Measurements from ENCODE around the gene CXCL16. TPM values are rescaled to one million over a fixed set of nuclear protein-coding genes. Genes with fewer than 3 reads are reported as not detected.

CXCL16 gene
- total and polyA plus RNA-seq, 2 of the 13 experiments (the other 11 are each of a cell fraction or from before 2014, with no cell fraction given): 9.4 to 101 TPM

- TF ChIP-seq ZNF597 (CRISPR knock-in tag; IDR thresholded peaks at IDR 0.05) (no peak), MIER2 (CRISPR knock-in tag; IDR thresholded peaks at IDR 0.05) (no peak), ZNF737 (CRISPR knock-in tag; IDR thresholded peaks at IDR 0.05; ENCODE audit: borderline replicate concordance) (0 out of 2 replicates have a peak, but pooled peaks have one; percentile 16), TEAD3 (CRISPR knock-in tag; optimal IDR thresholded peaks at IDR 0.05; ENCODE audit: borderline replicate concordance) (peak; percentile 67), AHR (CRISPR knock-in tag; IDR thresholded peaks at IDR 0.05) (no peak), RERE (CRISPR knock-in tag; IDR thresholded peaks at IDR 0.05; ENCODE audit: low read depth) (peak; percentile 44; the same call in 1 of the 2 replicates), NFE2L1 (CRISPR knock-in tag; IDR thresholded peaks at IDR 0.05; ENCODE audit: borderline replicate concordance) (no peak), ZNF619 (CRISPR knock-in tag; IDR thresholded peaks at IDR 0.05) (no peak)
- TF ChIP-seq, protein P1, sequence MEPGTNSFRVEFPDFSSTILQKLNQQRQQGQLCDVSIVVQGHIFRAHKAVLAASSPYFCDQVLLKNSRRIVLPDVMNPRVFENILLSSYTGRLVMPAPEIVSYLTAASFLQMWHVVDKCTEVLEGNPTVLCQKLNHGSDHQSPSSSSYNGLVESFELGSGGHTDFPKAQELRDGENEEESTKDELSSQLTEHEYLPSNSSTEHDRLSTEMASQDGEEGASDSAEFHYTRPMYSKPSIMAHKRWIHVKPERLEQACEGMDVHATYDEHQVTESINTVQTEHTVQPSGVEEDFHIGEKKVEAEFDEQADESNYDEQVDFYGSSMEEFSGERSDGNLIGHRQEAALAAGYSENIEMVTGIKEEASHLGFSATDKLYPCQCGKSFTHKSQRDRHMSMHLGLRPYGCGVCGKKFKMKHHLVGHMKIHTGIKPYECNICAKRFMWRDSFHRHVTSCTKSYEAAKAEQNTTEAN (CRISPR knock-in tag; conservative IDR thresholded peaks at IDR 0.05): no peak
- TF ChIP-seq, protein P2, sequence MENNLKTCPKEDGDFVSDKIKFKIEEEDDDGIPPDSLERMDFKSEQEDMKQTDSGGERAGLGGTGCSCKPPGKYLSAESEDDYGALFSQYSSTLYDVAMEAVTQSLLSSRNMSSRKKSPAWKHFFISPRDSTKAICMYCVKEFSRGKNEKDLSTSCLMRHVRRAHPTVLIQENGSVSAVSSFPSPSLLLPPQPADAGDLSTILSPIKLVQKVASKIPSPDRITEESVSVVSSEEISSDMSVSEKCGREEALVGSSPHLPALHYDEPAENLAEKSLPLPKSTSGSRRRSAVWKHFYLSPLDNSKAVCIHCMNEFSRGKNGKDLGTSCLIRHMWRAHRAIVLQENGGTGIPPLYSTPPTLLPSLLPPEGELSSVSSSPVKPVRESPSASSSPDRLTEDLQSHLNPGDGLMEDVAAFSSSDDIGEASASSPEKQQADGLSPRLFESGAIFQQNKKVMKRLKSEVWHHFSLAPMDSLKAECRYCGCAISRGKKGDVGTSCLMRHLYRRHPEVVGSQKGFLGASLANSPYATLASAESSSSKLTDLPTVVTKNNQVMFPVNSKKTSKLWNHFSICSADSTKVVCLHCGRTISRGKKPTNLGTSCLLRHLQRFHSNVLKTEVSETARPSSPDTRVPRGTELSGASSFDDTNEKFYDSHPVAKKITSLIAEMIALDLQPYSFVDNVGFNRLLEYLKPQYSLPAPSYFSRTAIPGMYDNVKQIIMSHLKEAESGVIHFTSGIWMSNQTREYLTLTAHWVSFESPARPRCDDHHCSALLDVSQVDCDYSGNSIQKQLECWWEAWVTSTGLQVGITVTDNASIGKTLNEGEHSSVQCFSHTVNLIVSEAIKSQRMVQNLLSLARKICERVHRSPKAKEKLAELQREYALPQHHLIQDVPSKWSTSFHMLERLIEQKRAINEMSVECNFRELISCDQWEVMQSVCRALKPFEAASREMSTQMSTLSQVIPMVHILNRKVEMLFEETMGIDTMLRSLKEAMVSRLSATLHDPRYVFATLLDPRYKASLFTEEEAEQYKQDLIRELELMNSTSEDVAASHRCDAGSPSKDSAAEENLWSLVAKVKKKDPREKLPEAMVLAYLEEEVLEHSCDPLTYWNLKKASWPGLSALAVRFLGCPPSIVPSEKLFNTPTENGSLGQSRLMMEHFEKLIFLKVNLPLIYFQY (CRISPR knock-in tag; IDR thresholded peaks at IDR 0.05; ENCODE audit: borderline replicate concordance): no peak
Measured at GRCh38 chr17:4788807-4789700, 49.3 kb upstream of the CXCL16 start, which contains the start of gene GLTPD2 (continued).

Data from HepG2 (cell line).